GM12864 (cell line): ENCODE results near the gene GALNT12.

Experiments used
- DNase-seq: peaks from one replicate; pipeline ENCODE4 v3.0.0-alpha.2; 2011; ENCODE audit warnings: low read depth
- H3K4me3 ChIP-seq: 2 replicates; pipeline ENCODE4 v1.5.1; 2011; ENCODE audit warnings: mild to moderate bottlenecking, low read depth, low read length, control low read depth
- CTCF ChIP-seq: IDR thresholded peaks from 2 replicates; pipeline ENCODE4 v1.5.1; 2011; ENCODE audit warnings: low read depth, mild to moderate bottlenecking, moderate library complexity, low read length, control low read depth, inconsistent platforms; ENCODE audit errors: missing control alignments

Gene GALNT12

GRCh38 chr9:98810102-98810842 is 2.8 kb downstream of the GALNT12 start:
- TF ChIP-seq CTCF, result no peak
- DNase-seq, result no peak
- H3K4me3 ChIP-seq, result no peak overlapping the region

- TF ChIP-seq CTCF, result no peak
- DNase-seq, result no peak
- no peak overlapping the region for H3K4me3 ChIP-seq
Measured at GRCh38 chr9:98811051-98811650, 3.7 kb downstream of the GALNT12 start.

- no peak for DNase-seq
- no peak overlapping the region for H3K4me3 ChIP-seq
- TF ChIP-seq CTCF, result no peak
Measured at GRCh38 chr9:98815391-98815951, 8.0 kb downstream of the GALNT12 start.

- DNase-seq, result no peak
- no peak for TF ChIP-seq CTCF
Measured at GRCh38 chr9:98818764-98819163, 11.3 kb downstream of the GALNT12 start.

GRCh38 chr9:98819231-98819630 is 11.8 kb downstream of the GALNT12 start:
- TF ChIP-seq CTCF, result no peak
- no peak overlapping the region for H3K4me3 ChIP-seq
- no peak for DNase-seq

More at GRCh38 chr9:98818764-98819163, 11.3 kb downstream of the GALNT12 start:
- no peak overlapping the region for H3K4me3 ChIP-seq

- no peak overlapping the region for H3K4me3 ChIP-seq
- no peak for DNase-seq
Measured at GRCh38 chr9:98821831-98822230, 14.4 kb downstream of the GALNT12 start.

More at GRCh38 chr9:98821831-98822230, 14.4 kb downstream of the GALNT12 start:
- no peak for TF ChIP-seq CTCF
